Right renal cortex interstitium (tissue), 3 donors: ENCODE results near the gene SPRR2A. TPM values are rescaled to one million over a fixed set of nuclear protein-coding genes. Genes with fewer than 3 reads are reported as not detected.
"Not testable (repeated sequence)": the region's sequence is repeated elsewhere in the genome, so short reads cannot be mapped to it uniquely, and the experiment has no call there.

Experiments
- DNase-seq, 3 donors: peaks; one replicate each; pipeline ENCODE4 v3.0.0-alpha.2; 2013; ENCODE audit warnings: low read depth in 3 of 3, low spot score in 2 of 3
- polyA plus RNA-seq, 3 donors: library from polyadenylated mRNA; unstranded; fragments of 120-200 nt; gene quantifications; one replicate each; pipeline ENCODE4 v1.2.1, GENCODE V29; 2013; ENCODE audit not compliant: insufficient read length in 3 of 3

SPRR2A gene
- not detected for polyA plus RNA-seq

- DNase-seq, result no peak
Observed at GRCh38 chr1:153057375-153057774, at the start of gene SPRR2A. SPRR2A (minus strand) TSS chr1:153057512; CDS start chr1:153056735, 777 bp downstream.

GRCh38 chr1:153100245-153100644 lies 42.9 kb upstream of the SPRR2A start:
- DNase-seq, result no peak

GRCh38 chr1:153099461-153100045 lies 42.2 kb upstream of the SPRR2A start:
- DNase-seq, result no peak

GRCh38 chr1:153095764-153096163 lies 38.5 kb upstream of the SPRR2A start:
- no peak for DNase-seq

GRCh38 chr1:153094426-153094825 lies 37.1 kb upstream of the SPRR2A start, which contains the start of gene SPRR2E:
SPRR2E (minus strand) TSS chr1:153094526; CDS start chr1:153093751, 775 bp downstream.
- no peak for DNase-seq

- DNase-seq, result no peak
Observed at GRCh38 chr1:153087652-153088051, 30.3 kb upstream of the SPRR2A start.

- no peak for DNase-seq
Observed at GRCh38 chr1:153081736-153082135, 24.4 kb upstream of the SPRR2A start.

GRCh38 chr1:153072806-153073726 lies 15.8 kb upstream of the SPRR2A start:
- no peak for DNase-seq

- DNase-seq, result no peak
Observed at GRCh38 chr1:153071511-153071910, 14.2 kb upstream of the SPRR2A start, which contains the start of gene SPRR2B. SPRR2B (minus strand) TSS chr1:153071611; CDS start chr1:153070839, 772 bp downstream.

- no peak for DNase-seq
Observed at GRCh38 chr1:153070243-153070642, 12.9 kb upstream of the SPRR2A start.

GRCh38 chr1:153058826-153059784 lies 1.8 kb upstream of the SPRR2A start:
- no peak for DNase-seq

- no peak for DNase-seq
Observed at GRCh38 chr1:153058154-153058553, 842 bp upstream of the SPRR2A start.

- DNase-seq, result not testable (repeated sequence)
Observed at GRCh38 chr1:153056111-153056510, 1.2 kb downstream of the SPRR2A start.

GRCh38 chr1:153049211-153049610 lies 8.1 kb downstream of the SPRR2A start:
- no peak for DNase-seq

GRCh38 chr1:153040950-153041631 lies 16.2 kb downstream of the SPRR2A start, which contains the start of gene SPRR2D:
SPRR2D (minus strand) TSS chr1:153041120; CDS start chr1:153040346, 774 bp downstream.
- DNase-seq, result no peak

- DNase-seq, result no peak
Observed at GRCh38 chr1:153035211-153035610, 22.1 kb downstream of the SPRR2A start.

- no peak for DNase-seq
Observed at GRCh38 chr1:153032677-153033308, 24.5 kb downstream of the SPRR2A start.

- no peak for DNase-seq
Observed at GRCh38 chr1:153032073-153032472, 25.2 kb downstream of the SPRR2A start.

GRCh38 chr1:153030895-153031294 lies 26.4 kb downstream of the SPRR2A start, which contains the start of gene SPRR1B:
SPRR1B (plus strand) TSS chr1:153031203; CDS start chr1:153032346, 1,143 bp downstream.
- DNase-seq, result no peak
